Panc1 (cell line): Measurements from ENCODE around the gene PC.

Source experiments
- CTCF ChIP-seq: fragments of 450-650 bp; IDR thresholded peaks from 2 replicates; pipeline ENCODE4 v1.5.1; 2017; ENCODE audit warnings: mild to moderate bottlenecking
- POLR2AphosphoS5 ChIP-seq: IDR thresholded peaks from 2 replicates; pipeline ENCODE4 v1.6.1; 2012; ENCODE audit warnings: mild to moderate bottlenecking, low read depth, low read length, moderate library complexity

- TF ChIP-seq POLR2AphosphoS5 (no peak), CTCF (no peak; the same call in 1 of the 2 replicates)
Measured at GRCh38 chr11:66851698-66852465, 106.3 kb downstream of the PC start.
